GM18508 (cell line): ENCODE data around the gene CIROP.

Source experiments
- ATAC-seq: cut with Tn5 transposase; IDR thresholded peaks from one replicate; pipeline ENCODE4 v1.9.1; 2021; ENCODE audit warnings: moderate number of reproducible peaks; ENCODE audit not compliant: insufficient read depth, unreplicated experiment

CIROP gene

GRCh38 chr14:23131482-23131881 is 26.7 kb upstream of the CIROP start:
- no peak for ATAC-seq

- no peak for ATAC-seq
Observed at GRCh38 chr14:23130871-23131270, 26.1 kb upstream of the CIROP start.

GRCh38 chr14:23129759-23130316 is 25.0 kb upstream of the CIROP start:
- ATAC-seq: no peak

GRCh38 chr14:23128969-23129758 is 24.4 kb upstream of the CIROP start:
- no peak for ATAC-seq

GRCh38 chr14:23127861-23128260 is 23.1 kb upstream of the CIROP start:
- no peak for ATAC-seq

- ATAC-seq: no peak
Observed at GRCh38 chr14:23126548-23127278, 21.9 kb upstream of the CIROP start.

GRCh38 chr14:23125933-23126524 is 21.2 kb upstream of the CIROP start:
- no peak for ATAC-seq

- no peak for ATAC-seq
Observed at GRCh38 chr14:23125011-23125410, 20.2 kb upstream of the CIROP start.

GRCh38 chr14:23124337-23124954 is 19.7 kb upstream of the CIROP start:
- no peak for ATAC-seq

GRCh38 chr14:23123419-23123818 is 18.6 kb upstream of the CIROP start:
- ATAC-seq: no peak

GRCh38 chr14:23122086-23122485 is 17.3 kb upstream of the CIROP start:
- ATAC-seq: no peak

GRCh38 chr14:23121361-23121771 is 16.6 kb upstream of the CIROP start:
- no peak for ATAC-seq

GRCh38 chr14:23120541-23121251 is 15.9 kb upstream of the CIROP start:
- no peak for ATAC-seq

GRCh38 chr14:23119363-23120327 is 14.9 kb upstream of the CIROP start:
- no peak for ATAC-seq

GRCh38 chr14:23118506-23119362 is 13.9 kb upstream of the CIROP start, which contains the start of gene CEBPE:
Gene CEBPE, minus strand, starts transcription at chr14:23119255. Its CDS starts 164 bp downstream, at chr14:23119091.
- ATAC-seq: no peak

- ATAC-seq: no peak
Observed at GRCh38 chr14:23117371-23118020, 12.7 kb upstream of the CIROP start.

- ATAC-seq: no peak
Observed at GRCh38 chr14:23115918-23116317, 11.1 kb upstream of the CIROP start.
